Measurements from ENCODE around the gene HCFC1. TPM values are rescaled to one million over a fixed set of nuclear protein-coding genes. Genes with fewer than 3 reads are reported as not detected.

Gene HCFC1
- total and polyA plus RNA-seq, 2 of the 8 experiments (the other 6 are each of a cell fraction or from before 2014, with no cell fraction given), result 24.9 to 117 TPM

GRCh38 chrX:153992180-153992579 lies 20.6 kb upstream of the HCFC1 start (continued):
- TF ChIP-seq, protein P1, sequence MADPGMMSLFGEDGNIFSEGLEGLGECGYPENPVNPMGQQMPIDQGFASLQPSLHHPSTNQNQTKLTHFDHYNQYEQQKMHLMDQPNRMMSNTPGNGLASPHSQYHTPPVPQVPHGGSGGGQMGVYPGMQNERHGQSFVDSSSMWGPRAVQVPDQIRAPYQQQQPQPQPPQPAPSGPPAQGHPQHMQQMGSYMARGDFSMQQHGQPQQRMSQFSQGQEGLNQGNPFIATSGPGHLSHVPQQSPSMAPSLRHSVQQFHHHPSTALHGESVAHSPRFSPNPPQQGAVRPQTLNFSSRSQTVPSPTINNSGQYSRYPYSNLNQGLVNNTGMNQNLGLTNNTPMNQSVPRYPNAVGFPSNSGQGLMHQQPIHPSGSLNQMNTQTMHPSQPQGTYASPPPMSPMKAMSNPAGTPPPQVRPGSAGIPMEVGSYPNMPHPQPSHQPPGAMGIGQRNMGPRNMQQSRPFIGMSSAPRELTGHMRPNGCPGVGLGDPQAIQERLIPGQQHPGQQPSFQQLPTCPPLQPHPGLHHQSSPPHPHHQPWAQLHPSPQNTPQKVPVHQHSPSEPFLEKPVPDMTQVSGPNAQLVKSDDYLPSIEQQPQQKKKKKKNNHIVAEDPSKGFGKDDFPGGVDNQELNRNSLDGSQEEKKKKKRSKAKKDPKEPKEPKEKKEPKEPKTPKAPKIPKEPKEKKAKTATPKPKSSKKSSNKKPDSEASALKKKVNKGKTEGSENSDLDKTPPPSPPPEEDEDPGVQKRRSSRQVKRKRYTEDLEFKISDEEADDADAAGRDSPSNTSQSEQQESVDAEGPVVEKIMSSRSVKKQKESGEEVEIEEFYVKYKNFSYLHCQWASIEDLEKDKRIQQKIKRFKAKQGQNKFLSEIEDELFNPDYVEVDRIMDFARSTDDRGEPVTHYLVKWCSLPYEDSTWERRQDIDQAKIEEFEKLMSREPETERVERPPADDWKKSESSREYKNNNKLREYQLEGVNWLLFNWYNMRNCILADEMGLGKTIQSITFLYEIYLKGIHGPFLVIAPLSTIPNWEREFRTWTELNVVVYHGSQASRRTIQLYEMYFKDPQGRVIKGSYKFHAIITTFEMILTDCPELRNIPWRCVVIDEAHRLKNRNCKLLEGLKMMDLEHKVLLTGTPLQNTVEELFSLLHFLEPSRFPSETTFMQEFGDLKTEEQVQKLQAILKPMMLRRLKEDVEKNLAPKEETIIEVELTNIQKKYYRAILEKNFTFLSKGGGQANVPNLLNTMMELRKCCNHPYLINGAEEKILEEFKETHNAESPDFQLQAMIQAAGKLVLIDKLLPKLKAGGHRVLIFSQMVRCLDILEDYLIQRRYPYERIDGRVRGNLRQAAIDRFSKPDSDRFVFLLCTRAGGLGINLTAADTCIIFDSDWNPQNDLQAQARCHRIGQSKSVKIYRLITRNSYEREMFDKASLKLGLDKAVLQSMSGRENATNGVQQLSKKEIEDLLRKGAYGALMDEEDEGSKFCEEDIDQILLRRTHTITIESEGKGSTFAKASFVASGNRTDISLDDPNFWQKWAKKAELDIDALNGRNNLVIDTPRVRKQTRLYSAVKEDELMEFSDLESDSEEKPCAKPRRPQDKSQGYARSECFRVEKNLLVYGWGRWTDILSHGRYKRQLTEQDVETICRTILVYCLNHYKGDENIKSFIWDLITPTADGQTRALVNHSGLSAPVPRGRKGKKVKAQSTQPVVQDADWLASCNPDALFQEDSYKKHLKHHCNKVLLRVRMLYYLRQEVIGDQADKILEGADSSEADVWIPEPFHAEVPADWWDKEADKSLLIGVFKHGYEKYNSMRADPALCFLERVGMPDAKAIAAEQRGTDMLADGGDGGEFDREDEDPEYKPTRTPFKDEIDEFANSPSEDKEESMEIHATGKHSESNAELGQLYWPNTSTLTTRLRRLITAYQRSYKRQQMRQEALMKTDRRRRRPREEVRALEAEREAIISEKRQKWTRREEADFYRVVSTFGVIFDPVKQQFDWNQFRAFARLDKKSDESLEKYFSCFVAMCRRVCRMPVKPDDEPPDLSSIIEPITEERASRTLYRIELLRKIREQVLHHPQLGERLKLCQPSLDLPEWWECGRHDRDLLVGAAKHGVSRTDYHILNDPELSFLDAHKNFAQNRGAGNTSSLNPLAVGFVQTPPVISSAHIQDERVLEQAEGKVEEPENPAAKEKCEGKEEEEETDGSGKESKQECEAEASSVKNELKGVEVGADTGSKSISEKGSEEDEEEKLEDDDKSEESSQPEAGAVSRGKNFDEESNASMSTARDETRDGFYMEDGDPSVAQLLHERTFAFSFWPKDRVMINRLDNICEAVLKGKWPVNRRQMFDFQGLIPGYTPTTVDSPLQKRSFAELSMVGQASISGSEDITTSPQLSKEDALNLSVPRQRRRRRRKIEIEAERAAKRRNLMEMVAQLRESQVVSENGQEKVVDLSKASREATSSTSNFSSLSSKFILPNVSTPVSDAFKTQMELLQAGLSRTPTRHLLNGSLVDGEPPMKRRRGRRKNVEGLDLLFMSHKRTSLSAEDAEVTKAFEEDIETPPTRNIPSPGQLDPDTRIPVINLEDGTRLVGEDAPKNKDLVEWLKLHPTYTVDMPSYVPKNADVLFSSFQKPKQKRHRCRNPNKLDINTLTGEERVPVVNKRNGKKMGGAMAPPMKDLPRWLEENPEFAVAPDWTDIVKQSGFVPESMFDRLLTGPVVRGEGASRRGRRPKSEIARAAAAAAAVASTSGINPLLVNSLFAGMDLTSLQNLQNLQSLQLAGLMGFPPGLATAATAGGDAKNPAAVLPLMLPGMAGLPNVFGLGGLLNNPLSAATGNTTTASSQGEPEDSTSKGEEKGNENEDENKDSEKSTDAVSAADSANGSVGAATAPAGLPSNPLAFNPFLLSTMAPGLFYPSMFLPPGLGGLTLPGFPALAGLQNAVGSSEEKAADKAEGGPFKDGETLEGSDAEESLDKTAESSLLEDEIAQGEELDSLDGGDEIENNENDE (IDR thresholded peaks at IDR 0.05; ENCODE audit: insufficient replicate concordance, low read length), result no peak
- TF ChIP-seq BACH1 (IDR thresholded peaks at IDR 0.05; ENCODE audit: low read length), result no peak
- no peak for TF ChIP-seq SP1 (IDR thresholded peaks at IDR 0.05; ENCODE audit: low read depth, low read length)
- TF ChIP-seq EP300 (IDR thresholded peaks at IDR 0.05; ENCODE audit: borderline replicate concordance in 1 of 2, low read depth in 2 of 2, low read length in 2 of 2), result no peak
- no peak for TF ChIP-seq TCF12 (IDR thresholded peaks at IDR 0.05; ENCODE audit: low read depth, low read length)
- no peak for TF ChIP-seq JUND (IDR thresholded peaks at IDR 0.05; ENCODE audit: low read length)
- no peak for TF ChIP-seq RFX5 (IDR thresholded peaks at IDR 0.05; ENCODE audit: borderline replicate concordance, low read depth, low read length)
- no peak for TF ChIP-seq SIRT6 (IDR thresholded peaks at IDR 0.05; ENCODE audit: low read length)
- TF ChIP-seq SP4 (IDR thresholded peaks at IDR 0.05; ENCODE audit: low read length), result no peak
- TF ChIP-seq KDM5A (IDR thresholded peaks at IDR 0.05; ENCODE audit: low read length), result no peak
- no peak for TF ChIP-seq CBX8 (IDR thresholded peaks at IDR 0.05; ENCODE audit: borderline replicate concordance, low read depth, low read length)
- no peak for TF ChIP-seq HDAC6 (IDR thresholded peaks at IDR 0.05; ENCODE audit: low read depth, low read length)
- no peak for TF ChIP-seq POLR2A (IDR thresholded peaks at IDR 0.05; ENCODE audit: control extremely low read depth in 1 of 2, low read depth in 2 of 2, low read length in 2 of 2)
- TF ChIP-seq CTBP2 (IDR thresholded peaks at IDR 0.05; ENCODE audit: borderline replicate concordance, insufficient read depth, insufficient read length, low read length), result no peak
